HEK293 (cell line): Measurements from ENCODE around the gene USP17L30.
A peak's percentile ranks its signal among the peaks of the same experiment; 100 is the strongest.
"Not testable (repeated sequence)": the region's sequence is repeated elsewhere in the genome, so short reads cannot be mapped to it uniquely, and the experiment has no call there.

Experiments used
- CTCF ChIA-PET: fragments of 350-600 bp; formaldehyde crosslinking; extraction: SDS; loops from one replicate; lab custom pipeline; 2021; ENCODE audit warnings: antibody characterized with exemption; lab: Yijun Ruan, JAX
- POLR2A ChIA-PET: fragments of 300-600 bp; formaldehyde crosslinking; extraction: SDS; loops from one replicate; lab custom pipeline; 2020; ENCODE audit warnings: antibody characterized with exemption, inconsistent platforms; lab: Yijun Ruan, JAX
- H3K27ac ChIP-seq: fragments of 200-500 bp; sonication (Bioruptor generic); 2 replicates; pipeline ENCODE4 v1.5.1; 2014; ENCODE audit warnings: low read depth, low read length, control low read depth, inconsistent platforms; ENCODE audit errors: extremely low read depth
- H3K36me3 ChIP-seq, 2 experiments: fragments of 200-500 bp in 1 of 2; sonication (Bioruptor generic) in 1 of 2; 1 replicate in 1 of 2; 2 replicates in 1 of 2; pipeline ENCODE4 v1.5.1; 2014 to 2017; ENCODE audit warnings: inconsistent platforms in 2 of 2, low read length in 2 of 2; ENCODE audit not compliant: control insufficient read depth in 2 of 2, insufficient read depth in 1 of 2
- H3K4me1 ChIP-seq: fragments of 200-500 bp; sonication (Bioruptor generic); 2 replicates; pipeline ENCODE4 v1.5.1; 2014; ENCODE audit warnings: mild to moderate bottlenecking, low read length, inconsistent platforms; ENCODE audit not compliant: control insufficient read depth, insufficient read depth
- H3K4me3 ChIP-seq: 2 replicates; pipeline ENCODE4 v1.5.1; 2011; ENCODE audit warnings: low read depth, mild to moderate bottlenecking, control low read depth, low read length, moderate library complexity
- H3K9me3 ChIP-seq: fragments of 200-500 bp; sonication (Bioruptor generic); 2 replicates; pipeline ENCODE4 v1.5.1; 2014; ENCODE audit warnings: low read depth, low read length, inconsistent platforms; ENCODE audit not compliant: control insufficient read depth, insufficient read depth
- INSM2 ChIP-seq: fragments of 450-650 bp; formaldehyde crosslinking; IDR thresholded peaks from 2 replicates; pipeline ENCODE4 v1.5.1; 2016; ENCODE audit warnings: missing biosample characterization, missing genetic modification characterization
- KLF10 ChIP-seq: fragments of 450-650 bp; IDR thresholded peaks from 2 replicates; pipeline ENCODE4 v1.5.1; 2018; ENCODE audit warnings: missing biosample characterization, mild to moderate bottlenecking, missing genetic modification characterization
- KLF16 ChIP-seq: fragments of 450-650 bp; formaldehyde crosslinking; IDR thresholded peaks from 2 replicates; pipeline ENCODE4 v1.5.1; 2017; ENCODE audit warnings: missing biosample characterization, missing genetic modification characterization
- PRDM1 ChIP-seq: fragments of 450-650 bp; formaldehyde crosslinking; IDR thresholded peaks from 2 replicates; pipeline ENCODE4; 2016; ENCODE audit warnings: missing biosample characterization, missing genetic modification characterization
- RBAK ChIP-seq: fragments of 450-650 bp; formaldehyde crosslinking; IDR thresholded peaks from 2 replicates; pipeline ENCODE4 v1.5.1; 2016; ENCODE audit warnings: missing biosample characterization, missing genetic modification characterization
- SP7 ChIP-seq: fragments of 450-650 bp; formaldehyde crosslinking; IDR thresholded peaks from 2 replicates; pipeline ENCODE4 v1.5.1; 2016; ENCODE audit warnings: missing biosample characterization, missing genetic modification characterization
- TCF7L2 ChIP-seq: IDR thresholded peaks from 2 replicates; pipeline ENCODE4 v1.6.1; 2011; ENCODE audit warnings: low read depth, mild to moderate bottlenecking, inconsistent platforms, low read length, moderate library complexity, borderline replicate concordance
- ZNF221 ChIP-seq: fragments of 450-650 bp; formaldehyde crosslinking; IDR thresholded peaks from 2 replicates; pipeline ENCODE4 v1.5.1; 2017; ENCODE audit warnings: missing biosample characterization, missing genetic modification characterization, borderline replicate concordance
- ZNF391 ChIP-seq: fragments of 450-650 bp; formaldehyde crosslinking; IDR thresholded peaks from 2 replicates; pipeline ENCODE4 v1.5.1; 2016; ENCODE audit warnings: low read depth, missing biosample characterization, missing genetic modification characterization, borderline replicate concordance
- ZNF423 ChIP-seq: fragments of 450-650 bp; formaldehyde crosslinking; IDR thresholded peaks from 2 replicates; pipeline ENCODE4 v1.5.1; 2016; ENCODE audit warnings: missing biosample characterization, missing genetic modification characterization
- ZNF521 ChIP-seq: fragments of 450-650 bp; formaldehyde crosslinking; IDR thresholded peaks from 2 replicates; pipeline ENCODE4 v1.5.1; 2017; ENCODE audit warnings: missing biosample characterization, mild to moderate bottlenecking, missing genetic modification characterization
- ZNF654 ChIP-seq: fragments of 450-650 bp; formaldehyde crosslinking; IDR thresholded peaks from 2 replicates; pipeline ENCODE4 v1.5.1; 2016; ENCODE audit warnings: low read depth, missing biosample characterization, missing genetic modification characterization
- TF ChIP-seq, protein P1 (sequence below): fragments of 450-650 bp; formaldehyde crosslinking; IDR thresholded peaks from 2 replicates; pipeline ENCODE4 v1.5.1; 2016; ENCODE audit warnings: missing biosample characterization, missing genetic modification characterization
- TF ChIP-seq, protein P2 (sequence below): fragments of 450-650 bp; formaldehyde crosslinking; IDR thresholded peaks from 2 replicates; pipeline ENCODE4 v1.5.1; 2017; ENCODE audit warnings: missing biosample characterization, missing genetic modification characterization

The USP17L30 gene

GRCh38 chr4:9381012-9381534, 18.1 kb downstream of the USP17L30 start:
- H3K36me3 ChIP-seq, CTCF ChIA-PET, H3K9me3 ChIP-seq, H3K27ac ChIP-seq, POLR2A ChIA-PET, H3K4me1 ChIP-seq: not testable (repeated sequence)
- peak; percentile 39 for TF ChIP-seq ZNF654 (tag by site-specific recombination)
- H3K4me3 ChIP-seq, result peak overlapping the region; percentile 38

- ChIA-PET CTCF (no interaction called here), POLR2A (no interaction called here)
- H3K36me3 ChIP-seq, result no peaks in the 10 kb centered on the region
- no peak overlapping the region for H3K4me3 ChIP-seq
- H3K9me3 ChIP-seq, result no peaks in the 10 kb centered on the region
- no peaks in the 10 kb centered on the region for H3K4me1 ChIP-seq
- no peak overlapping the region for H3K27ac ChIP-seq
- TF ChIP-seq, protein P1, sequence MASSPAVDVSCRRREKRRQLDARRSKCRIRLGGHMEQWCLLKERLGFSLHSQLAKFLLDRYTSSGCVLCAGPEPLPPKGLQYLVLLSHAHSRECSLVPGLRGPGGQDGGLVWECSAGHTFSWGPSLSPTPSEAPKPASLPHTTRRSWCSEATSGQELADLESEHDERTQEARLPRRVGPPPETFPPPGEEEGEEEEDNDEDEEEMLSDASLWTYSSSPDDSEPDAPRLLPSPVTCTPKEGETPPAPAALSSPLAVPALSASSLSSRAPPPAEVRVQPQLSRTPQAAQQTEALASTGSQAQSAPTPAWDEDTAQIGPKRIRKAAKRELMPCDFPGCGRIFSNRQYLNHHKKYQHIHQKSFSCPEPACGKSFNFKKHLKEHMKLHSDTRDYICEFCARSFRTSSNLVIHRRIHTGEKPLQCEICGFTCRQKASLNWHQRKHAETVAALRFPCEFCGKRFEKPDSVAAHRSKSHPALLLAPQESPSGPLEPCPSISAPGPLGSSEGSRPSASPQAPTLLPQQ (tag by site-specific recombination), result no peak
- TF ChIP-seq ZNF521 (tag by site-specific recombination) (no peak), SP7 (tag by site-specific recombination) (no peak), ZNF391 (tag by site-specific recombination) (no peak), TCF7L2 (no peak), KLF16 (tag by site-specific recombination) (no peak), RBAK (tag by site-specific recombination) (no peak), KLF10 (tag by site-specific recombination) (no peak), ZNF221 (tag by site-specific recombination) (no peak), PRDM1 (no peak), INSM2 (tag by site-specific recombination) (no peak), ZNF423 (tag by site-specific recombination) (no peak)
- TF ChIP-seq, protein P2, sequence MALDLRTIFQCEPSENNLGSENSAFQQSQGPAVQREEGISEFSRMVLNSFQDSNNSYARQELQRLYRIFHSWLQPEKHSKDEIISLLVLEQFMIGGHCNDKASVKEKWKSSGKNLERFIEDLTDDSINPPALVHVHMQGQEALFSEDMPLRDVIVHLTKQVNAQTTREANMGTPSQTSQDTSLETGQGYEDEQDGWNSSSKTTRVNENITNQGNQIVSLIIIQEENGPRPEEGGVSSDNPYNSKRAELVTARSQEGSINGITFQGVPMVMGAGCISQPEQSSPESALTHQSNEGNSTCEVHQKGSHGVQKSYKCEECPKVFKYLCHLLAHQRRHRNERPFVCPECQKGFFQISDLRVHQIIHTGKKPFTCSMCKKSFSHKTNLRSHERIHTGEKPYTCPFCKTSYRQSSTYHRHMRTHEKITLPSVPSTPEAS (tag by site-specific recombination), result no peak
These were observed 21.2 kb downstream of the USP17L30 start for GRCh38 chr4:9384126-9384525.

GRCh38 chr4:9389001-9389400, 26.1 kb downstream of the USP17L30 start:
- CTCF ChIA-PET, H3K4me3 ChIP-seq, POLR2A ChIA-PET: not testable (repeated sequence)

DNA sequence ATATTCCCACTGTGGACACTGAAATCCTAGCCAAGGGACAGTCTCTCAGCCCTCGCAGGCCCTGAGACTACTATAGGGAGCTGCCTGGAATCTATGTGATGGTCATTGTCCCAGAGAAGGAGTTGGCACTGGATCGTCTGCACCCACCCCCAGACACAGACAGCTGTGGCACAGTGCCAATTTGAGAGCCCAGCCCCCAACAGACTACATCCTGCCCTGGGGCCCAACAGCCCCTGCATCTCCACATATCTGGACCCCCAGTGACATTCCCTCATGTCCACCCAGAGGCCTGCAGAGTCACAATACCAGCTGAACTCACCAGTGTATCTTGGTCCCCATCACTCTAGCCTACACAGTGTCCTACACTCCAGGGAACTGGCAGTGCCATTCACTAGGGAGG, 42.8 kb downstream of the USP17L30 start:
- POLR2A ChIA-PET, H3K36me3 ChIP-seq, H3K27ac ChIP-seq, H3K4me1 ChIP-seq, CTCF ChIA-PET, H3K4me3 ChIP-seq, H3K9me3 ChIP-seq: not testable (repeated sequence)

More at GRCh38 chr4:9389001-9389400, 26.1 kb downstream of the USP17L30 start:
- not testable (repeated sequence) for H3K9me3 ChIP-seq, H3K4me1 ChIP-seq, H3K27ac ChIP-seq, H3K36me3 ChIP-seq

DNA sequence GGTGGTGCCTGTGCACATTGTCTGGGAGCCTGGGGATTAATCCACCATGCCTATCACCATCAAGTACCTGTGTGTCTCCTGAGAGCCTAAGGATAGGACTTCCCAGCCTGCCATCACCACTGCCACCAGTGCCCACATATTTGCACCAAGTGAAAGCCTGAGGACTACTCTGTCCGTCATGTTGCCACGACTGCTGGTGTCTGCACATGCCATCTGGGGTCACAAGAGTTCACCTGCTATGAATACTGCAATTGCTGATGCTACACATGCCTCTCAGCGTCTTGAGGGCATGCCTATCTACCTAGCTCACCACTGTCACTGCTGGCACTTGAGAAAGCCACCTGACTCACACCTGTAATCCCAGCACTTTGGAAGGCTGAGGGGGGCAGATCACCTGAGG, 43.6 kb downstream of the USP17L30 start:
- CTCF ChIA-PET, result not testable (repeated sequence)

More for the DNA sequence above, 43.6 kb downstream of the USP17L30 start:
- H3K36me3 ChIP-seq, POLR2A ChIA-PET, H3K9me3 ChIP-seq, H3K27ac ChIP-seq, H3K4me3 ChIP-seq, H3K4me1 ChIP-seq: not testable (repeated sequence)
